ENCODE measurements around the gene ACP2.

GRCh38 chr11:47264119-47264518, 15.5 kb upstream of the ACP2 start:
- TF ChIP-seq CTCF (IDR thresholded peaks at IDR 0.05; ENCODE audit: low read length) (no peak), EZH2 (IDR thresholded peaks at IDR 0.05; ENCODE audit: borderline replicate concordance, low read length) (no peak)
